Stimulated activated CD8-positive, alpha-beta memory T cell treated with anti-CD3 and anti-CD28 coated beads, Interleukin-4, amount 100 ng/mL, for 1 hour (primary cell): ENCODE results near the gene DLG2.
"Not testable (repeated sequence)": the region's sequence is repeated elsewhere in the genome, so short reads cannot be mapped to it uniquely, and the experiment has no call there.

Source experiments
- DNase-seq, 2 donors: peaks; one replicate each; pipeline ENCODE4 v3.0.0-alpha.2; 2020; ENCODE audit warnings: low read depth in 2 of 2, low spot score in 1 of 2

The DLG2 gene

DNA sequence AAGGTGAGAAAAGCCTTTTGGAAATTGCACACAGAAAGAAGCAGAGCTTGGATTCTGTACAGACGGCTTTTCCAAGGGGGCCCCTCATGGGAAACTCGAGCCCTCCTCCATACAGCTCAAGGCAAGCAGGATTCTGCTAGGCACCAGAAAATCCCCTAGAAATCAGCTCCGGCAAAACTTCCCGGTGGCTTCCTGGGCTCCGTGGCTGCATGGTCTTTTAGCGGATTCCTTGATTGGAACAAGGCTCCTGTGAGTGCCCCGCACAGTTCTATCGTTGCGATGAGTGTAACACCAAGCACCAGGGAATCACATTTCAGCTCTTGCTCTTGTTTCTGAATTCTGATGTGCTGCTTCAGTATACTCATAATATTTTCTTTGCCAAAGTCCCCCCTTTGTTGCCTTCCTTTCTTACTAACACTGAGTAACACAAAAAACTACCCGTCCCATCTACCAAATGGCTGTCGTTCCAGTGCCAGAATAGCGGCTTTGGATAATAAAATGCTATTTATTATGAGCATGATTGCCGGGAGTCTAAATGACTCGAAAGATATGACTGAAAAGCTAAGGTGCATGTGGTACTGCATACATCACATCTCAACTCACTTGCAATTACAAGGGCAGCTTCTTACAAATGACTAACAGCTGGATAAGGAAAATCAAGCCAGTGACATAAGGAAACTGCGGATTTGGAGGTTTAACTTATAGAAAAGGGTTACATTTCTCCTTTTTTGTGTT, 494.1 kb downstream of the DLG2 start:
- no peak for DNase-seq

DNA sequence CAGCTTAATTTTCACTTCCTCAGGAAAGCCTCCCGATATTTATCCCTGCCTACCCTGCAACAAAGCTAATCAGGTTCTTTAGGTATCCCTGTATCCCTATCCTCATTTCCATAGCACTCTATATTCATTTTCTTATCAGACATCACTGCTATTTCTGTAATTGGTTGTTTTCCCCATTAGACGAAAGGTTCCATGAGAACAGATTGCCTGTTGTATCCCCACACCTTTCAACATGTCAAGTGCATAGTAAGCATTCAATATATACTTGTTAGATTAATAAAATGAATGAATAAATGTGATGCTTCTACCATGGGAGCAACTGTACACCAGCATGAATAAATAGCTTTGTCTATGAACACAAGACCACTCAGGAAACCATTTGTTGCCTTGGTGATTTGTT, 499.8 kb downstream of the DLG2 start:
- no peak for DNase-seq

DNA sequence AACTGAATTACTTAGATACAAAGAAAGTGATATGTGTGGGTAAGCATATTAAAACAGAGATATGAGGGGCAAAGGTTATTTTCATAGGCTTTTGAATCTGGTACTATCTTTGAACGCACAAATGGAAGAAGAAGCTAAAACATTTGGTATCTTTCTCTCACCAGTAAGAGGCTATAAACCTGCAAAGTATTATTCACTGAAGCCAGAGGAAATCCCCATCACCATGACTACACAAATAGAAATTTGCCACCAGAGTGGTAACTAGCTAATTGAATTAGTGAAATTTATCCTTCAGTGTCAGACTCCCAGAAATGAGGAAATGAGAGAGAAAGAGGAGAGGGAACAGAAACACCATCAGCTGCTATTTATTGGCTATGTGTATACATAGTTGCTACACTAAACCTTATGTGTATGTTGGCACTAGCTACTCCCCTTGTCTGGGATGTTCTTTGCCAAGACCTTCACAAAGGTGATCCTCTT, 503.4 kb downstream of the DLG2 start:
- DNase-seq = no peak

DNA sequence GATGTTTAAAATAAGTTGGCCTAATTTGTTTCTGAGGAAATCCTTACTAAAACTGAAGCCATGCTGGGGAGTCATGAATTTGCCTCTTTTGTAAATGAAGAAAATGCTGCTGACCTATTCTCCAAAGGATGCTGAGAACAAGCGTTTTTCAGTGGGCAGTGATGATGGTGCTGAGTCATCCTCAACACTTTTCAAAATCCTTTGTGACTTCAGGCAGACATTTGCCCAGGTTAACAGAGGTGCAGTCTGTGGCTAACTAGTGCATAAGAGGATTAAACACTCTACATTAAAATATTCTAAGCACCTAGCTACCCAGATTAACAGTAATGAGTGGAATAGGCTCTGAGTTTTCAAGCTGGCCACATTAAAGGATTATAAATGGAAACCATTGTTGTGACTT, 509.0 kb downstream of the DLG2 start:
- DNase-seq = no peak

DNA sequence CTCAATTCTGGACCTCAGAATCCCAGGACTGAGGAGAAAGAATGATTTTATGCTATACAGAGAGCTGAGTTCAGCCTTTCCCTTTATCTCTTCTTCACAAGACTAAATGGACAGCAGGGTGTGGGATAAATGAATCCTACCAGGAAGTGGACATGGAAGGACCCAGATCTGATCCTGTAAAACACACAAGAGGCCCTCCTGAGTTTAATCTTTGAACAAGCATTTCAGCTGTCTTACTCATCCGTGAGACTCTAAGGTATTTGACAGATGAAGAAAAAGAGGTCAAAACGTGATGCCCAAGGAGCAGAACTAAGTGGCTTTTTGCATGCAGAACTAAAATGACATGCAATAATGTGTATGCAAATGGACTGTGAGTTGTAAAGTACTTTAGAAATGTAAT, 511.3 kb downstream of the DLG2 start:
- DNase-seq = no peak

DNA sequence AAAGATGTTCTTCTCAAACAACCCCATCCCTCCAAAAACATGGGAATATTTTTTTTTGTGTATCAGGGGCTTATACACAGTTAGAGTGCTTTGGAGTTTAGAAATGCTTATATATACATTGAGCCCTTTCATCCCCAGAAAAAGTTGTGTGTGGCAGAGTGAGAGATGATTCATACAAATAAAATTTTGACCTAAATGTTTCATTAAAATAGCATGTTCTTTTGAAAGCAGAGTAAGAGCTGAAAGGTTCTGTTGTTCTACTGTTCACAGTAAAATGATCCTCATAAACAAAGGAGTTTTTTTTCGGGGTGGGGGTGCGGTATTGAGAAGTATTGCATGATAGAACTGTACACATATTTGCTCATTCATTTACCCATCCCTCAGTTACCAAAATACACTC, 512.4 kb downstream of the DLG2 start:
- no peak for DNase-seq

DNA sequence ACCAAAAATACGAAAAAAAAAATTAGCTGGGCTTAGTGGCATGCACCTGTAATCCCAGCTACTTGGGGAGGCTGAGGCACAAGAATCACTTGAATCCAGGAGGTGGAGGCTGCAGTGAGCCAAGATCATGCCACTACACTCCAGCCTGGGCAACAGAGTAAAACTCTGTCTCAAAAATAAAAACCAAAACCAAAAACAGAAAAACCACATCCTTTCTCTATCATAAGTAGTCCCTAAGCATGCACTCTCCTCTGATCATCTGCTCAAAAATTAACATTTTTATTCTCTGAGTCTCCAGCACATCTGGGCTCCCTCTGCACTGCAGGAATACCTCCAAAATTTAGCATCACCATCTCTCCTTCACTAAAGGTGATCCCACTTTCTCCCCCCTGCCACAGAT, 516.9 kb downstream of the DLG2 start:
- not testable (repeated sequence) for DNase-seq

DNA sequence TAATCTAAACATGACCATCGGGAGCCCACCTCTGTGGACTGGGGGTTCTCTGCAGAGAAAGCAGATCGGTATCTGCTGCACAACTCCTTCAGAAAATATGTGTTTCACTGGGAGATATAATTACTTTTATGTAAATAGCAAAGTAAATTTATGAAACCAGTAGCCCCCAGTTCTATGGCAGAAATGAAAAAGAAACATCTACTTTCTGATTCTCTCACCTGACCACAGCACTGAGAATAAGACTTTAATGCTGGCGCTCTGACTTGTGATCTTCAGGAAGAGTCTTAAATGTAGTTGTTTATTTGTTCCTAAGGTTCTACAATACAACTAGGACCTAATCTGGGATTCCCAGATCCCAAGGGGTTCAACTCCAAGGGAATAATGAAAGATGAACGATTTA, 518.0 kb downstream of the DLG2 start:
- no peak for DNase-seq

DNA sequence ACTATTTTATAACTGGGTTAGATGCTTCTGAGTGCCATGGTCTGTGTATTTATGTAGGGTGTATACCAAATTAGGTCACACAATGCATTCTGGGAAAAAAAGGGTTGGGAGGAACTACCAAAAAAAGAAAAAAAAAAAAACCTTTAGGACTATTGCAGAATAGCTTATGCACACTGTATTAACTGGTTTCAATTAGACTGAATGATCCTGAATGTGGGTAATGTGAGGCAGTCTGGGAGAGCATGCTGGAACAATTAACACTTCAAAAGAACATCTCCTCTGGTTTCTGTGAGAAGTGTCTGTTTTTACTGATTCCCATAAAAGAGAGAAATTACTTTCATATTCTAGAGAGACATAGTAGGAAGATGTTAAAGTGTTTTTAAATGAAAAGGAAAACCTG, 521.3 kb downstream of the DLG2 start:
- no peak for DNase-seq

DNA sequence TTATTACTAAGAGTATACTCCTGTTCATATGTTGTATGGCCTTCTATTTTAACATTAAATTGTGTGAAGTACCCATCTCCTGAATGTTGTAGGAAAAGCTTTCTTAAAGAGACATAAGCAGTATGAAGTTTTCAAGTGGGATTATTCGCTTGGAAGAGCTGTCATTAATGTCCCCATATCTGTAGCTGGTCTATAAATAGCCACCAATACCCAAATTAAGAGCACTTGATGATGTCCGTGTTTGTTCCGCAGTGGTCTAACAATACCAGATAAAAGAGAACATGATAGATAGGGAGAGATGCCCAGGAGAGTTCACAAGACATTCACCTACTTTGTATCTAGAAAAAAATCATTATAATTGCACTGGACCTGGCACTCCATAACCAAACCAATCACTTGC, 527.6 kb downstream of the DLG2 start:
- no peak for DNase-seq

DNA sequence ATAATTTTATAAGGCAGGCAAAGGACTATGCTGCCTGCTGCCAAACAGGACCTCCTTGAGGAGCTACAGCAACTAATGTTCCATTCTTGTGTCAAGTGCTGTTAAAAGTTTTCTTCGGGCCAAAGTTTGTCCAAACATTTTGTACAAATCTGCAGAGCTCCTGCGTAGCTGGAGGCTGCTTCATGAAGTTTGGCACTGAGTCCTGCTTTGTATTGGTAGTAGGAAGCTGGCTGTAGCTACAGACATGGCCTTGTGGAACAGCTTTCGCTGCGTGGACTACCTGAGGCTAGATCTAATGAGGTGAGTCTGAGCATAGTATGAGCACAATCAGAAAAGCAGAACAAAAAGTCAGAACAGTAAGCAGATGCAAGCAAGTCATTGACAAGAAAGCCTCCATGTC, 528.1 kb downstream of the DLG2 start:
- no peak for DNase-seq

DNA sequence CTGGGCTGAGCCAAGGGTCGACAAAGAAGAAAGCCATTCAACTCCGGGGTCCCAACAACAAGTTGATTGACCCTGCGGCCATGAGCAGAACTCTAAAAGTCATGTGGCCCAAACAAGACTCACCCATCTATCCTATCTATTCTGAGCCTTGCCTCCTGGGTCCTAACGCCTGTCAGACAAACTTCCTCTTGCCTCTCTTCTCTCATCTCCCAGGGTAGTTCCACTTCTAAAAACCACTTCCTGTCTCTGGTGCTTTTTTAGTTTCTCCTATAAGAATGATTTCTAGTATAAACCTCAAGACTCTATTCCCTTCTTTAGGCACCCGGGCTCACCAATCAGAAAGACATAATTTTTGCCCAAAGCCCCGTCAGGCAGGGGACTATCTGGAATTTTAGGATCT, 530.2 kb downstream of the DLG2 start:
- DNase-seq = no peak

DNA sequence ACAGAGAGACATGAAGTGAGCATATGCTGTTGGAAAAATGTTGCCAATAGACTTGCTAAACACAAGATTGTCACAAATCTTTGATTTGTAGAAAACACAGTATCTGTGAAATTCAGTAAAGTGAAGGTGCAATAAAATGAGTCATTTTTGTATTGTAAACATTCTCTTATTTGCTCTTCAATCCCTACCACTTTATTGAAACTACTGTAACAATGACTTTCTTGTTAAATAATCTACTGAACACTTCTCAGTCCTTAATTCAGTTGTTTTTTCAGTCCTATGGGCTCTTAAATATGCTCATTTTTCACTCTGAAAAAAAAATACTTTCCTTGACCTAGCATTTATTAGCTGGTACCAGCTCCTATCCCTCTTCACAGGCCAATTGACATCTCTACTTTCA, 531.9 kb downstream of the DLG2 start:
- DNase-seq = no peak

DNA sequence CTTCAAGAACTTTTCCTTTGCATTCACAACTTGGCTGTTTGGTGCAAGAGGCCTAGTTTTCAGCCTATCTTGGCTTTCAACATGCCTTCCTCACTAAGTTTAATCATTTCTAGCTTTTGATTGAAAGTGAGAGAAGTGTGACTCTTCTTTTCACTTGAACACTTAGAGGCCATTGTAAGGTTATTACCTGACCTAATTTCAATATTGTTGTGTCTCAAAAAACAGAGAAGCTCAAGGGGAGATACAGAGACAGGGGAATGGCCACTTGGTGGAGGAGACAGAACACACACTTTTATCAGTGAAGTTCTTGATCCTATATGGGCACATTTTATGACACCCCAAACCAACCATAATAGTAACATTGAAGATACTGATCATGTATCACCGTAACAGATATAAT, 532.3 kb downstream of the DLG2 start:
- DNase-seq = no peak

DNA sequence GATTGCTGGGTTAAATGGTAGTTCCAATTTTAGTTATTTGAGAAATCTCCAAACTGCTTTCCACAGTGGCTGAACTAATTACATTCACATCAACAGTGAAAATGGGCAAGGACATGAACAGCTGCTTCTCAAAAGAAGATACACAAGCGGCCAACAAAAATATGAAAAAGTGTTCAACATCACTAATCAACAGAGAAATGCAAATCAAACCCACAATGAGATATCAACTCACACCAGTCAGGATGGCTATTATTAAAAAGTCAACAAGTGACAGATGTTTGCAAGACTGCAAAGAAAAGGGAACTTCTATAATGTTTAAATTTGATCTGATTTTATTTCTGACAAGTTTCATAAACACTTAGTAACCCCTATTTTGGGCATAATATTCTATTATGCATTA, 537.5 kb downstream of the DLG2 start:
- no peak for DNase-seq

DNA sequence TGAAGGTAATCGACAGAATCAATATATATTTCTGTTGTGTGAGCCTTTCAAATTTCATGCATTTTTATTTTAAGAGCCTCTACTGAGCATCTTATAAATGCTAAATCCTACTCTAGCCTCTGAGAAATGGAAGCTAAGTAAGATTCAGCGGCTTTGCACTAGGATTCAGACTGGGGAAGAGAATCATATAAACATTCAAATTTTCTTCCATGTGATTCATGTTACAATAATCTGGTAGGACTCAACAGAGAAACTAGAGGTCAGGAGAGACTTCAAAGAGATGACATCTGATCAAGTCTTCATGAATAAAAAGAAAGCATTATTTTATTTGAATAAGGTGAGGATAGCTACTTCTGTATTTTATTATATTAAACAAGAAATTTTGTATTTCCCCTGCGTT, 538.9 kb downstream of the DLG2 start:
- no peak for DNase-seq

DNA sequence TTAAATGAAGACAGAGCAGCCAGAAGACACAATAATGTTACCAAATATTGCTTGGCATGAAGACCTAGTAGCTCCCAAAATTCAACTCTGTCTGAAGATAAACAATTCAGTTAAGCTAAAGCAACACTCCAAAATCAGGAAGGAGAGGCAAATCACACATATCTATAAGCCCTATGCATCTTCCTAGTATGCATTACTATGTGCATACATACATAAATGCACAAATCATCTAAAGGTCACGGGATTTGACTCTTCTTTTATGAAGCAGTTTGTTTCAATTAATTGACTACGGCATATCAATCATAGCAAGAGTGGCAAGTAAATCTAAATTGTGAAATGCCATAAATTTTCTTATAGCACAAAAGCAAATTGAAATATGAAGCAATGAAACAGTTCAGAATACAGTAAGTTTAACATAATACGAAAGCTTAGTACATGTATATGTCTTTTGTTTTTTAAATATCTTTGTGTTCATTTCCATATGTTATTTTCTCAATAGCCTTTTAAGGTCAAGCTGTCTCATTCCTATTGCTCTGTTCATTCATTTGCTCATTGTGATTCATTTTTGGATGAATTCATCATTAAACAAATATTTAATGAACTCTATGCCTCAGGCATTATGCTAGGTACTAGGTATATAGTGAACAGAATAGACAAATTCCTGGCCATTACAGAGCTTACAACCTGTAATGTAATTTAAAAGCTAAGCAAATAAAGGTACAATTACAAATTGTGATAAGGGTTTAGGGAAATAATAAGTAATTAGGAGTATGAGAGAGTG, 540.5 kb downstream of the DLG2 start:
- DNase-seq = no peak

DNA sequence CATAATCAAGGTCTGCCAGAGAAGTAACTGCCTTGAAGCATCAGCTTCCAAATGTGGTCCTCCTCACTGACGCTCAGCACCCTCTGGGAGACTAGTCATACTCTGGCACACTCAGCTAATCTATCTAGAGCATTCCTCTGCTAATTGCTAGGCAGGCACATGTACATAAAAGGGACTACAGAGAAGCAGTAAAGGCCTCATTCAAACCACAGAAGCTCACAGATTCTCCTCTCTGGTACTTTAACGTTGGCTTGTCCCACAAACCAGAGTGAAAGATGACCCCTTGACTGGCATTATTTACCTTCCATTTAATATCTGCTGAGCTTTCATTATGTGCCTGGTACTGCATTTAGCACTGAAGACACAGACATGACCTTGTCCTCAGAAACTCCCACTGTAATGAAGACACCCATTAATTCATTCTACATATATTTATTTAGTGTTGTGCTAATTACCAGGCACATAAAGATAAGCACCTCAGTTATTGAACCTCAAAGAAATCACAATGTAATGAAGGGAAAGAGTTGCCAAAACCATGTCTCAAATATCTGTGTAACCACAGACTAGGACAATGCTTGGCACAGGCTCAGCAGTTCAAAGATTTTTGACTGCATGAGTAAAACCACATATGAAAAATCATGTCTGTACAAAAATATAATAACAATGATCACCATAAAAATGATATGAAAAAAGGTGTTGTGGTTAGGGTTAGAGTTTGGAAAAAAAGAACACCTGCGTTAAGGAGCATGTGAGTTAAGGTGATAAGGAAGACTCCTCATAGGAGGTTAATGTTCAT, 550.4 kb downstream of the DLG2 start:
- no peak for DNase-seq

DNA sequence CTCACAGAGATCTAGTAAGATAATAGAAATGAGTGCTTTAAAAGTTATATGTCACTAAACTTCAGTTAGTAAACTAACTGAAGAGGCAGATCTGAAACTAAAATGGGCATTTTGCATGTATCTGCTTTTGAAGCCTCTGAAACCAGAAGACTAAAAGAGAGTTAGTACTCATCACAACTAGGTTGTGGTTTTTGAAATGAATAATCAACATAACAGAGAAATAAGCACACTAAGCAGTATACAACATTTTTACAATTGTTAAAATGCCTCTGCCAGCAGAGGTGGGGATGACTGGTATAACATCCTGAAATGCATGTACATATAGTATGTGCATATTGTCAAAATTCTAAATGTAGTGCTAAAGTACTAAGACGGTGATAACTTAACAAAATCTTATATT, 564.5 kb downstream of the DLG2 start:
- DNase-seq = no peak

DNA sequence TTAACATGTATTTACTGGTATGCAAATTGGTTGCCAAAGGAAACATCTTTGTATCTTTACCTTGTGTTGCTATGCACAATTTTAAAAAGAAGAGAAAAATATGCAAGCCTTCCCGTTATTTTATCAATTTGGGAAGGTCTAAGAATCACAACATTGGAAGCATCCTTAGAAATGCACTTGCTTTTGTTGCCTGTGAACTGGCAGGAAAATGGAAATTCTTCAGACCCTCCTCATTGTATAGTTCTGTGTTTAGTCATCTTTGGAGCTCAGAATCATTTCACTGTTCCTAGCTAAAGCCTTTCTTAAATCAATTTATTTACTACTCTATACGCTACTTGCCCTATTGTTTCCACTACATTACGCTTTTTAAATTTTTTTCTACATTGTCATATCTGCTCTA, 574.5 kb downstream of the DLG2 start:
- DNase-seq = no peak

DNA sequence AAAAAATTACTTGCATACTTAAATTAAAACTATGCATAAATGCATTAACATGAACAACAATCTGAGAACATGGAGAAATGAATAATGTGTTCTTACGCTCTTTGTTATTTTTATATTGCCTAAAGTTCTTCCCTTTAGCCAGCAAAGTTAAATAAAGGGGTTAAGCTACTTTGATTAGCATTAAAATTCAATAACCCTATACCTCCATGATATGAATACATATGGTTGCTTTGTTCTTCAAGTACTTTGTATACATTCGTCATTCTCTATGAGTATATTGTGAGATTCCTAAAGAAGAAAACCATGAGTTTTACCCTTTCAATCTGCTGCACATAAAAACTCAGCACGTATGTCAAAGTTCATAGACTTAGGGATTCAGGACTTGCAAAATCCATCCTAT, 578.3 kb downstream of the DLG2 start:
- no peak for DNase-seq

DNA sequence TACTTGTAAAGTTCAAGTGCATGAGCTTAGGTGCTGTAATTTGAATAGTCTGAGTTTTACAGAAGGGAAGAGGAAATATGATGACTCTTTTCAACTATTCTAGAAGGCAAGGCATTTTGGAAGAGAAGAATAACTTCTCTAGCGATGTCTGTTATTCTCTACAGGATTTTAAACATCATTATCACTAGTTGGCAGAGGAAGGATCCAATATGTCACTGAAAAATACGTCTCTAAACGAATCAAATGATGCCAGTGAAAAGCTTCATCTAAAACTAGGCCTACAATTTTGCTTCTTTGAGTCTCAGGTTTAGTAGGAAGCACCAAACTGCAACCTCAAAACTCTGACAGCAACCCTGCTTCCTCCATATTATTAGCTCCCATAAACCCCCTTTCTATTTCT, 581.4 kb downstream of the DLG2 start:
- no peak for DNase-seq
